SIG-M5 treated with dmso at 0.1 percent for 504 hours (cell line): ENCODE results near the gene SNX25.

Experiments used
- DNase-seq: peaks from one replicate; lab custom pipeline; 2025; ENCODE audit not compliant: unreplicated experiment; lab: John Stamatoyannopoulos, UW

Gene SNX25

DNA sequence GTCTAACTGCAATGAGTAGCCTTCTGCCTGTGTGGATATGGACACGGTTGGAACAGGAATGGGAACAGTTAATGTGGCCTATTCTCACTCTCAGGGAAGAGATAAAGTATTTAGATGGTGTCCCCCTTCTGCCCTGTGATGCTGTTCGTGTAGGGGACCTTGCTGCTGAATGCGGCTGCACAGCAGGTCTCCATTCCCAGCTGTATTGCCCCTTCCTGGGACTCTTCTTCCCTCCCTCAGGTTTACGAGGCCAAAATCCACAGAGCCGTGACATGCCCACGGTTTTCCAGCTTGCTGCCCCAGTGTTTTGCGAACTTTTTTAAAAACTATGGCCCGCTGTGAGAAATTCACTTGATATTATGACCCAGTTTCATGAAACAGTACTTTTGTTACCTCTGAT lies 50.3 kb downstream of the SNX25 start:
- DNase-seq = no peak

DNA sequence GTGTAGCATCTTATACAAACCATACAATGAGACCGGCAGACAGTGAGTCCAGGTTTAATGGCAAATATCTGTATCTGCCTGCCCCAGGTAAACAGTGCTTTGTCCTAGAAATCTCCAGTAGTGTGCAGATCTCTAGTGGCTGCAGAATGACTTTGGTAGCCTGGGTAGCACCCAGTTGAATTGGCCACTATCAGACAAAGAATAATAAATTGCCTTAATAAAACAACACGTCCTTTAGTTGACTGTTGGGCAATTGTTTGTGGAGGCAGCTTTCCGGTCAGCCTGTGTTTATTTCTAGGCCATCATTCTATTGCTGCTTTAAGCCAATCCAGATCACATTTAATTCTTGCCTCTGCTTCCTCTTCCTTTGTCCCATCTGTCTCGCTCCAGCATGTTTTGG lies 52.5 kb downstream of the SNX25 start:
- DNase-seq = no peak

DNA sequence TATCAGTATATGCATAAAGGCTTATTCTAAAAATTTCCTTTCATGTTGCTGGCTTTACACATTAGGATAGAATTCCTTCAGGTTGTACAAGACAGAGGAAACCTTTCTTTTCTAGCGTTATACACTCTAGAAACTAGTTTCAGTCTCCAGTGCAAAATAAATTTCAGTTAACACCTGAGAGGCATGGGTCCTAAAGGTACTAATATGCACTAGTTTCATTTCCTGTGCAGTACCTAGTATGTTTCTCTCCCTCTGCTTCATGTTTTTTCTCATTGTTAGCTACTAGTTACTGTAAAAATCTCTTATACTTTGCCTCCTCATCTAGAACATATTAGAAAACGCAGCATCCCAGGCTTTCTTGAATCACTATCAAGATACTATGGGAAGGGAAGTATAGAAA lies 54.0 kb downstream of the SNX25 start:
- no peak for DNase-seq

DNA sequence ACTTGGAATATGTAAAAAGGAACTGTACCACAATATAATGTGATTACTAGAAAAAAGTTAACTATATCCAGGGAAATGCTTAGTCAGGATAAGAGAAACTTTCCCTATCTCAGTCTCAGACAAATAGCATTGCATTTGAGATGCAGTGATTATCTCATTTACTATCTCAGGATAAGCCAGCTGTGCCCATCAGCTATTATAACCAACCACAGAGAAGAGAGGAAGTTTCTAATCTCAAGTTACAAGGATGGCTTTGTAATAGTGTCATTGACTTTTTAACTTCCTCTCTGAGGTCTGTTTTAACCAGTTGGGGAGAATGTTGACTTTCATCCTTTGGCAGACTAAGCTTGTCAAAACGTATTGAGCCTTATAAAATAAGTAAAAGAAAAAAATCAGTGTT lies 56.5 kb downstream of the SNX25 start:
- peak; percentile 51 for DNase-seq

DNA sequence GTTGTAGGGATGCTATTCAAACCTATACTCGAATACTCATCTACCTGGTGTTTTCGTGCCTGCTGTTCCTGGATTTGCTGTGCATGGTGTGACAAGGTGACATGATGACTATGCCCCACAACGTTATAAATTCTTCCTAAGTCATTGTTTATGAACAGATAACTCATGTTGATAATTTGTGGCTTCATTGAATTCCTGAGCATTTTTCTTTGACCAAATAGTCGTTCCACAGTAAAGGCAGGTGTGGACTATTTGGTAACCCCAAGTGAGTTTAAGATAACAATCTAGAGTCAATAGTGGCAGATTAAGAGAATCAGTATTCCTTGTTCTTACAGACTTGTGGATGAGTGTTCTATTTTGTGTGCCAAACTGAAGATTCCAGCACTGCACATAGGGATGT lies 59.9 kb downstream of the SNX25 start:
- DNase-seq = no peak

DNA sequence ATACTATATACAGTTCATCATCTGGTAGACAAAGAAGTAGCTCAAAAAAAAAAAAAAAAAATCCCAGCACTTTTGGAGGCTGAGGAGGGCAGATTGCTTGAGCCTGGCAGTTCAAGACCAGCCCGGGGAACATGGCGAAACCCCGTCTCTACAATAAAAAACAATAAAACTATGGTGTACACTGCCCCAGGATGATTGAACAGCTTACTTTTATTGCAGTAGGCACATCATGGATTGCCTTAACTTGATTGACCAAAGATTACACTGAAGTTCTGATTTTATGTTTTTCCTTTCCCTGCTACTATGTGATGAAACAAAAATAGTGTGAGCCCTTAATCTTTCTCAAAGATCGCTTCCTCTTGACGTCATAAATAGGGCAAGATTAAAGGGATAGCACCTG lies 60.6 kb downstream of the SNX25 start:
- no peak for DNase-seq

DNA sequence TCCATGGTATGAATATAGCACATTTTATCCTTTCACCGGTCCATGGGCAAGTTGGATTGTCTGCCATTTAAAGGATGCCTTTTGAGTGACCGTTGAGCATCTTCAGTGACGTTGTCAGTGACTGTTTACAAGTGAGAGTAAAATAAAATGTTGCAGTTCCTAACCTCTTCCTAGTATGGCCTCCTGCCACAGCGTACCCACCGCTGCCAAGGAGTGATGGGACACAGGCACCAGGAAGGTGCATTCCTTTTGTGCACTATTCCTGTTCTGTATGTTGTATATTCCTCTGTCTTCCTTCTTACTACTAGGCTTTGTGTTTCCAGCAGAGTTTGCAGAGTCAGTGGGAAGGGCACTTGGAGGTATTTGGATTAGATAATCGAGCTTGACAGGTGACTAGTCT lies 61.5 kb downstream of the SNX25 start:
- DNase-seq = no peak

DNA sequence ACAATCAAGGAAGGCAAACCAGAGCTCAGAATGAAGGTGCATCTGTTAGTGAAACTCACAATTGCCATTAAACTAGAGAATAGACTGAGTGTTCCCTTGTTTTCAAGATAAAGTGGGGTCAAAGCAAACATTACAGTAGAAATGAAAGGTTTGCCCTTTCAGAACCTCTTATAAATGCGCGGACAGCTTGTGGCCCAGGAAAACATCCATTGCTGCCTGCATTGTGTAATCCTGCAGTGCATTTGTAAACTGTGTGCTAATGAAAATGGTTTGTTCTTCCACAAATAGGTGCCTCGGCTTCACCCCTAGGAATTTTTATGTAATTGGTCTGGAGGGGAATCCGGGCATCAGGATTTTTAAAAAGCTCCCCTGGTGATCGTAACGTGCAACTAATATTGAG lies 62.8 kb downstream of the SNX25 start:
- no peak for DNase-seq

DNA sequence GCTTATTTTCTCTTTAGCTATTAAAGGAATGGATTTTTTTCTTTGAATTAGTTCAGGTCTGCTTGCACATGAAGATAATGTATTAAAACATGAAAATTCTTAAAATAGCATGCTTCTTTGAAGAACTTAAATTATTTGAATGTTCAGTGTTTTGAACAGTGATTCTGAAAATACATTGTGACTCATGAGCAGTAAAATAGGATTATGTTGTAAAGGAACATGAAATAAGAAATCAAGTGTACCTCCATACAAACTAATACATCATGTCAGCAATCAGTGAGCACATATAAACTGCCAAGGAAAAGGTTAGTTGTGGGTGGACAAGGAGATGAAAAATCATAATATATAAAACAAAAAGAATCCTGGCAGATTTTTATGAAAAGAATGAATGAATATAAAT lies 66.1 kb downstream of the SNX25 start:
- DNase-seq = no peak

DNA sequence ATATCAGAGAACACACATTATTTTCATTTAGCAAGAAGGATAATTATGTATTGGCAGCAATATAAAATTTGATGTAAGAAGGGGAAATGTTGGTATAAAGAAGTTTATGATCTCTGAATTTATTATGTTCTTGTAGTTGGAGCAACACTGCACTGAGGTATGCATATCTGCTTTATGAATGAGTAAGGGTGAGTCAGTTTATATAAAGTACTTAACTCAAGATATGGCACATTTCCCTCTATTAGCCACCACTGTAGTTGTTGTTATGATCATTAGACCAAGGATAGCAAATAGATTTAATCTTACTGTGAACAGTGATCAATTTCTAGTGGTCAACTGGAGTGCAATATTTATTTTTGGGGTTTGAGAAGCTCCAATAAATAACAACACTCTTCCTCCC lies 66.6 kb downstream of the SNX25 start:
- DNase-seq = no peak

DNA sequence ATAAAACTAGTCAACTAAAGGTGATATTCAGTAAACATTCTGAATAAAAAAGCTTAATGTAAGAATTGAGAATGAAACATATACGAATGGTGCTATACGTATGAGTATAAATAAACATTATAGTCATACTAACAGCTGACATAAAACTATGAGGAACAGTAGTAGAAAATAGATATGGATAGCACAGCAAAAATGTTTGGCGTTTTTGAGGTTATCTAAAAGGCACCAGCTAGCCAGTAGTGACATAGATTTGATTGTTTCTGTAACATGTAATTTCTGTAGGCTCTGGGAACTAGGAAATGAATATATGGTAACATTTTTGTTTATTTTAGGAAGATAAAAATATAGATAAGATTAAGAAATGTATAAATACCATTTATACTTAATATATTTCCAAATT lies 69.3 kb downstream of the SNX25 start:
- DNase-seq = no peak

DNA sequence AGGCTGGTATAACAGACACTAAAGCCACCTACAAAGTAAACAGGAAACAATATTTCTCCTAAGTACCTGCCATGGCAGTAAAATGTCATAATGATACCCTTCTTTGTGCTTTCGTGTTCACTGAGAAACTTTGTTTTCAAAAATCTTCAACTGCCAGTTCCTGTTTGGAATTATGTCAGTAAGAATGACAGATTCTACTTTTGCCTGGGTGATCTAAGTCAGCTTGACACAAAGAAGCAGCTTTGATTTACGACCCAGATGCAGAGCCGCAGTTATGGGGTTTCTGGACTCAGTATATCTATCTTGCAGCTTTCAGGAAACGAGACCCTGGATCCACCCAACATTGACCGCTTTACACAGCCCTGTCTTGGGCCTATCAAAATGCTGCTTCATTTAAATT lies 71.2 kb downstream of the SNX25 start:
- DNase-seq = no peak

DNA sequence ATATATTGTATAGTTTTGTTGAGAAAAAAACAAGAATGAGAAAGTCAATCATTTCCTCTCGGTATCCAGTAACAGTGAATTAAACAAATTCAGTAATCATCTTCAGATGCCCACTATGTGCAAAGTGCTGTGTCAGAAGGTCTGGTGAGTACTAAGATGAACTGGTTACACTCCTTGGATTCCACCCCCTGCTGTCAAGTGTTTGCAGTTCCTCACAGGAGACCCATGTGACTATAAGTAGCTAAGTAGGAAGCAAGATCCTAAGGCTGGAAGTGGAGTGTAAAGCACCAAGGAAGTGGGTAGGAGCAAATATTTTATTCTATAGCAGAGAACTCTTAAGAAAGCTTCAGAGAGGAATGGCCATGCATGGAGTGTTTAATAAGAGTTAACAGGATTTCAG lies 73.6 kb downstream of the SNX25 start:
- no peak for DNase-seq

DNA sequence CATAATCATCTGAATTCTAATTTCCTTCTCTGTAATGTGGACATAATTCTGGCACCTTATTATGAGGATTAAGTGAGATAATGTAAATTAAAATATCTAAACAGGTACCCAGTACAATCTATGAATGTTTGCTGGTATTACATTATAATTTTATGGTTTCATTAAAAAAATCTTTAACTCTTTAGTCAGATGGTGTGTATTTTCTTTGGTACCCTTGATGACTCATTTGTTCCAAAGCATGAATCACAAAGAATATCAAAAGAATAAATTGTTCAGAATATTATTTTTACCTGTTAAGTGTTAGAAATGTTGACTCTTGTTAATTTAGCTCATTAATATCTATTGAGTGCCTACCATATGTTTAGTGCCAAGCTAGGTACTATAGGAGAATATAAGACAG lies 74.3 kb downstream of the SNX25 start:
- DNase-seq = no peak

DNA sequence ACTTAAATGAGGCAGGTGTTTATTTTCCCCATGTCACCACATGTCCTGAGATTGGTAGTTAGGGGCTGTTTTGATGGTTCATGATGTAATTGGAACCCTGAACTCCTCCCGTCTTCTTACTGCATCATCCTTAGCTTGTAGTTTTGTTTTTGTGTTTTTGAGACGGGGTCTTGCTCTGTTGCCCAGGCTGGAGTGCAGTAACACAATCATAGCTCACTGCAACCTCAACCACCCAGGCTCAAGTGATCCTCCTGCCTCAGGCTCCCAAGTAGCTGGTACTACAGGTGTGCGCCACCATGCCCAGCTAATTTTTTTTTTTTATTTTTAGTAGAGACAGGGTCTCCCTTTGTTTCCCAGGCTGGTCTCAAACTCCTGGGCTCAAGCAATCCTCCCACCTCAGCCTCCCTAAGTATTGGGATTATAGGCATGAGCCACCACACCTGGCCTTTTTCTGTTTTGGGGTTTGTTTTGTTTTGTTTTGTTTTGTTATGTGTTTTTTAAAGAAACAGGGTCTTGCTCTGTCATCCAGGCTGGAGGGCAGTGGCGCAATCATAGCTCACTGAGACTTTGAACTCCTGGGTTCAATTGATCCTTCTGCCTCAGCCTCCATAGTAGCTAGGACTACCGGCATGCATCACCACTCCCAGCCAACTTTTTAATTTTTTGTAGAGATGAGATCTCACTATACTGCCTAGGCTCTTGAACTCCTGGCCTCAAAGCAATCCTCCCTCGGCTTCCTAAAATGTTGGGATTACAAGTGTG lies 76.4 kb downstream of the SNX25 start:
- DNase-seq = no peak

DNA sequence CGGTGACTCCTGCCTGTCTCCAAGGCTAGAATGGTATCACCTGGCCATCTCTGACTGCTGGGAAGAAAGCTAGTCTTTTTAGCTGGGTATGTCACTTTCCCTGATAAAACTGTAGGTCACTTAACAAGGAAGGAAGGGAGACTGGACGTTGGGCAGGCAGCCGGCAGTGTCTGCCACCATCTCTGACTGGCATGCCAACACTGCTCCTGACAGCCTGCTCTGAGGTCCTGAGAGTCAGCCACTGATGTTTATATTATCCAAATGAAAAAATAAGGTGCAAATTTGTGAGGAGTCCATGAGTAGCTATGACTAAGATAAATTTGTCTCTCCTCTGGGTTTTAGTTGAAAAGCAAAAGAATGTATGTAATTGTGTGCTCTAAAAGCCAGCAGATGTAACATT lies 77.2 kb downstream of the SNX25 start:
- DNase-seq = no peak

DNA sequence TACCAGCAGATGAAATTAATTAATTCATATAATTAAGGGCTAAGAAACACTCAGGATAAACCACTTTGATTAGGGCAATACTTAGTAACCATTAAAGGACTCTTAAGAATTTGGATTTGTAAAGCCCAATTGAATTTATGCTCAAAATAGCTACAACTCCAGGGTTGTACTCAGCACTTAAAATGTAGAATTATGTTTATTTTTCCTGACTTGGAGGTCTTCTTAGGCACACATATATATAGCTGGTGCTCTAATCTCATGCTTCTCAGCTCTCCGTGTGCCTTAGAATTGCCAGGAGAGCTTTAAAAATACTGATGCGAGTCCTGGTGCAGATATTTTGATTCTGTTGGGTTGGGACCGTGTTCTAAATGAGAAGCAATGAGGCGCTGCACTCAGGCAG lies 77.6 kb downstream of the SNX25 start:
- DNase-seq = no peak

DNA sequence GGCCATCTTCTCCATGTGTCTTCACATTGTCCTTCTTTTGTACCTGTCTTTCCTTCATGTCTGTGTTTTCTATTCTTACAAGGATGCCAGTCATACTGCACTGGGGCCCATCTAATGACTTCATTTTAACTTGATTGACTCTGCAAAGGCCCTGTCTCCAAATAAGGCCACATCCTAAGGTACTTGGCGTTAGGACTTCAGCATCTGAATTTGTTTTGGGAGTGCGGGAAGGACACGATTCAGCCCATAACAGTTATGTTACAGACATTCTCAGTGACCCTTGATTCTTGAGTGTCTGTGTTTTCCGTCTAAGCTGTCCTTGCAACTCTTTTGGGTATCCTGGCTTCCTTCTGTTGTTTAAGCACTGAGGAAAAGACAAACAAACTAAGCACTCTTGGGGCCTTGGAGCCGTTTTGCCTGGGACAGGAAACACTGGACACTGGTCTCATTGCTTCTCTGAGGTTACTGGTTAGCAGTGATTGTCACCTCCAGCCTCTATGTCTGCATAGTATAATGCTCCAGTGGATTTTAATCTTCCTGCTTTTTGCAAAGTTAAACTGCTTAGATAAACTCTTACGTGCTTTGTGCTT lies 80.7 kb downstream of the SNX25 start:
- no peak for DNase-seq

DNA sequence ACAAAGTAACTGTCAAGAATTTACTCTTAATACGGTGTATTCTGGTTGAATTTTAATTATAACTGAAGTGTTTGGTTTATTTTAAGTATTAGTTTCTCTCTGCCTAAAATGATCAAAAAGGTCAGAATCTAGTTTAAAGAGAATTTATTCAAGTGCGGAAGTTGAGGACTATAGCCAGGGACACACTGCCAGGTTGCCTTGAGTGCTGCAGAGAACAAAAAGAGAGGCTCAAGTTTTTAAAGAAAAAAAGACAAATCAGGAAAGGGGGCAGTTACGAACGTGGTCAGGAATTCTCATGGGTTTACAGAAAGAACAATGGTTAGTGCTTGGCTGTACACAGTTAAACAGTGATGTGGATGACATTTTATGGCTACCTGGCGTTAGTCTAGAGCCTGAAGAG lies 81.3 kb downstream of the SNX25 start:
- DNase-seq = no peak

DNA sequence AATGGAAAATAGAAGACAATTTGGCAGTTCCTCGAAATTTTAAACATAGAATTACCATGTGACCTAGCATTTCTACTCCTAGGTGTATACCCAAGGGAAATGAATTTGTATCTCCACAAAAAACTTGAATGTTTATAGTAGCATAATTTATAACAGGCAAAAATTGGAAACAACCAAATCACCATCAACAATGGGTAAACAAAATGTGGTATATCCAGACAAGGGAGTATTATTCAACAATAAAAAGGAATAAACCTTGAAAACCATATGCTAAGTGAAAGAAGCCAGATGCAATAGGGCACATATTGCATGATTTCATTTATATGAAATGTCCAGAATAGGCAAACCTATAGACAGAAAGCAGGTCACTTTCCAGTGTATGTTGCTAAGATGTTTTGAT lies 83.8 kb downstream of the SNX25 start:
- no peak for DNase-seq

DNA sequence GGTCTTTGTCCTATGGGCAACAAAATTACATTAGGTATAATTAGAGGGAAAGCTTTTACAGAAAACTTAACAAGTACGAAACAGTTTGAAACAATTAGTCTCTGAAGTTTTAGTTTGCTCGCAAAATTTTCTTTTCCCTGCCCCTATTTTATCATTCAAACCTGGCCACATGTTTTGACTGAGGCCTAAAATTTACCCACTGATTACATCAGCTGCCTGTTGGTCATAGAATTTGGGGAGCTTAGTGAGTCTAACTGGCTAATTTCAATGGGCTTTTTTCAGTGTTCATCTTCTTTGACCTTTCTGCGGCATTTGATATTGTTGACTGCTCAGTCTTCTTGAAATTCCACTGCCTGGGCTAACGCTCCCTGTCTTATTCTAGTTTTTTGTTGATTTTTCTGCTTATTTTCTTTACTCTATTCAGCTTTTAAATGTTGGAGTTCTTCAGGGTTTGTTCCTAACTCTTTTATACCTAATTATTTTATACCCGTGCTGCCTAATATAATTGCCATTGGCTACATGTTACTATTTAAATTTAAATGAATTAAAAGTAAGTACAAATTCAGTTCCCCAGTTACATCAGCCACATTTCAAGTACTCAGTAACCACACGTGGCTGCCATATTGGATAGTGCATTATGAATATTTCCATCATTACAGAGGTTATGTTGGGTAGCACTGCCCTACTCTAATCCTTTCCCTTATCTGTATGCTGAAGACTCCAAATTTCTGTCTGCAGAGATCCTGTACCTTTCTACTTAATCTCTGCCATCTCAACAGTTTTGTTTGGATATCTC lies 87.5 kb downstream of the SNX25 start:
- DNase-seq = no peak

DNA sequence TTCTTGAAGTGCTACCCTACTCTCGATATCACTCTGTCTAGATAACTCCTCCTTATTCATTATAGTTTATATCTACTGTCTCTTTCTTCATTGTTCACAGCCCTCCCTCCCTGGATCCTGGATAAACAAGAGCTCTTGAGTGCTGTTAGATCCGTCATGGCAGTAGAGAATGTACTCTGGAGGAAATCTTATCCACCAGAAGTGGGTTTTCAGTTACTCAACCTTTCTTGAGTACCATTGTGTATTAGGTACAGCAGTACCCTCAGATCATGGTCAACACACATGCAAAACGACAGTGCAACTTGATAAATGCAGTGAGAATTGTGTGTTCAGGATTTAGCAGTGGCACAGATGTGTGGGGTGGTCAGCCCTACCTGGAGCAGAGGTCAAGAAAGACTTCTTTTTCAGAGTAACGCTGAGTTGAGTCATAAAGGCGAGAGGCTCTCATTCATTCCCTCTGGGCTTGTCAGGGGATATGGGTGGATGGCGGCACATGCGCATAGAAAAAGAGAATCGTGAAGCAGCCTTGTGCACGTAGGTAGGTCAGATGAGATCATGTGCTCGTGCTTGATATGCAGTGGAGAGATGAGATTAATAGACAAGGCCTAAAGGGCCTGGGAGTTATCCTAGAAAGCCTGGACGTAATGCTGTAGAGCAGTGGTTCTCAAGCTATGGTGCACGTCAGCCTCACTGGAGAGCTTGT lies 89.5 kb downstream of the SNX25 start:
- no peak for DNase-seq
